ENCODE measurements around the gene LTF. TPM values are rescaled to one million over a fixed set of nuclear protein-coding genes. Genes with fewer than 3 reads are reported as not detected.

Gene LTF
- total and polyA plus RNA-seq, 4 experiments from 2014 or later = not detected

- peaks cover 22 to 24% of the 10 kb centered on the region in 2 donors for H3K27me3 Mint-ChIP-seq
Observed at GRCh38 chr3:46467562-46467961, 2.9 kb upstream of the LTF start.

GRCh38 chr3:46466871-46467403 is 2.2 kb upstream of the LTF start:
- intact Hi-C loops (cut with micrococcal nuclease) = no loop called here
- H3K9me3 Mint-ChIP-seq = no peaks in the 10 kb centered on the region
- Histone ChIP-seq H3K36me3 (ENCODE audit: insufficient read depth, low read length) (no peaks in the 10 kb centered on the region), H3K27me3 (ENCODE audit: insufficient read depth, low read length) (peaks cover 9% of the 10 kb centered on the region), H3K4me3 (ENCODE audit: low read length in 2 of 2) (no peak overlapping the region), H3K27ac (ENCODE audit: low read depth, low read length) (no peak overlapping the region), H3K9me3 (ENCODE audit: control insufficient read depth in 1 of 2, low read length in 2 of 2) (no peaks in the 10 kb centered on the region), H3K4me1 (ENCODE audit: insufficient read depth, low read length) (no peaks in the 10 kb centered on the region)
- CTCF ChIA-PET (ENCODE audit: partially characterized antibody) = interaction anchor here (1.7 kb wide), 1 partner anchor 22 kb away, joined by 4 read pairs; no protein-coding TSS in a partner anchor
- no peaks in the 10 kb centered on the region for H3K4me1 Mint-ChIP-seq
- POLR2A ChIA-PET (ENCODE audit: partially characterized antibody) = no interaction called here
- no peak overlapping the region for H3K4me3 Mint-ChIP-seq
- H3K27ac Mint-ChIP-seq = no peak overlapping the region
- DNase-seq = no peak
- peaks cover 24 to 28% of the 10 kb centered on the region in 2 donors for H3K27me3 Mint-ChIP-seq
- H3K36me3 Mint-ChIP-seq = no peaks in the 10 kb centered on the region

More at GRCh38 chr3:46467562-46467961, 2.9 kb upstream of the LTF start:
- H3K9me3 ChIP-seq (ENCODE audit: control insufficient read depth in 1 of 2, low read length in 2 of 2) = no peaks in the 10 kb centered on the region
- Mint-ChIP-seq H3K36me3 (no peaks in the 10 kb centered on the region), H3K4me3 (no peak overlapping the region), H3K27ac (no peak overlapping the region), H3K9me3 (no peaks in the 10 kb centered on the region), H3K4me1 (no peaks in the 10 kb centered on the region)
- ChIA-PET POLR2A (ENCODE audit: partially characterized antibody) (interaction anchor here (0.7 kb wide), 1 partner anchor 16 kb away, joined by 3 read pairs; no protein-coding TSS in a partner anchor), CTCF (ENCODE audit: partially characterized antibody) (interaction anchor here (1.7 kb wide), 1 partner anchor 21 kb away, joined by 4 read pairs; no protein-coding TSS in a partner anchor)
- H3K36me3 ChIP-seq (ENCODE audit: insufficient read depth, low read length) = no peaks in the 10 kb centered on the region
- H3K4me3 ChIP-seq (ENCODE audit: low read length in 2 of 2) = no peak overlapping the region
- peaks cover 9% of the 10 kb centered on the region for H3K27me3 ChIP-seq (ENCODE audit: insufficient read depth, low read length)
- no peaks in the 10 kb centered on the region for H3K4me1 ChIP-seq (ENCODE audit: insufficient read depth, low read length)
- no peak for DNase-seq
- intact Hi-C loops (cut with micrococcal nuclease) = no loop called here
- H3K27ac ChIP-seq (ENCODE audit: low read depth, low read length) = no peak overlapping the region

GRCh38 chr3:46466273-46466672 is 1.6 kb upstream of the LTF start:
- Histone ChIP-seq H3K4me3 (ENCODE audit: low read length in 2 of 2) (no peak overlapping the region), H3K27ac (ENCODE audit: low read depth, low read length) (no peak overlapping the region), H3K36me3 (ENCODE audit: insufficient read depth, low read length) (no peaks in the 10 kb centered on the region), H3K9me3 (ENCODE audit: control insufficient read depth in 1 of 2, low read length in 2 of 2) (no peaks in the 10 kb centered on the region), H3K27me3 (ENCODE audit: insufficient read depth, low read length) (peaks cover 8% of the 10 kb centered on the region), H3K4me1 (ENCODE audit: insufficient read depth, low read length) (no peaks in the 10 kb centered on the region)
- ChIA-PET POLR2A (ENCODE audit: partially characterized antibody) (no interaction called here), CTCF (ENCODE audit: partially characterized antibody) (no interaction called here)
- no peak for DNase-seq
- intact Hi-C loops (cut with micrococcal nuclease) = no loop called here
- Mint-ChIP-seq H3K4me1 (no peaks in the 10 kb centered on the region), H3K9me3 (peaks cover 0 to 2% (median 0%) of the 10 kb centered on the region in 8 donors), H3K27ac (no peak overlapping the region), H3K36me3 (no peaks in the 10 kb centered on the region), H3K27me3 (peaks cover 26 to 33% of the 10 kb centered on the region in 2 donors), H3K4me3 (no peak overlapping the region)

- H3K27me3 Mint-ChIP-seq = peaks cover 25 to 39% of the 10 kb centered on the region in 2 donors
- H3K4me3 Mint-ChIP-seq = no peak overlapping the region
- peaks cover 0 to 8% (median under 1%) of the 10 kb centered on the region in 8 donors for H3K9me3 Mint-ChIP-seq
- POLR2A ChIA-PET (ENCODE audit: partially characterized antibody) = interaction anchor here (0.7 kb wide), 1 partner anchor 23 kb away, joined by 4 read pairs; no protein-coding TSS in a partner anchor
- Histone ChIP-seq H3K4me3 (ENCODE audit: low read length in 2 of 2) (no peak overlapping the region), H3K36me3 (ENCODE audit: insufficient read depth, low read length) (no peaks in the 10 kb centered on the region), H3K9me3 (ENCODE audit: control insufficient read depth in 1 of 2, low read length in 2 of 2) (no peaks in the 10 kb centered on the region), H3K4me1 (ENCODE audit: insufficient read depth, low read length) (no peaks in the 10 kb centered on the region), H3K27me3 (ENCODE audit: insufficient read depth, low read length) (peaks cover 9% of the 10 kb centered on the region), H3K27ac (ENCODE audit: low read depth, low read length) (no peak overlapping the region)
- no peak for DNase-seq
- intact Hi-C loops (cut with micrococcal nuclease) = no loop called here
- H3K36me3 Mint-ChIP-seq = no peaks in the 10 kb centered on the region
- H3K27ac Mint-ChIP-seq = no peak overlapping the region
- no peaks in the 10 kb centered on the region for H3K4me1 Mint-ChIP-seq
- CTCF ChIA-PET (ENCODE audit: partially characterized antibody) = no interaction called here
Observed at GRCh38 chr3:46465196-46465520, 453 bp upstream of the LTF start.

GRCh38 chr3:46463868-46464241 is 850 bp downstream of the LTF start:
- no peak for DNase-seq
- peaks cover 0 to 8% (median under 1%) of the 10 kb centered on the region in 8 donors for H3K9me3 Mint-ChIP-seq
- Histone ChIP-seq H3K27ac (ENCODE audit: low read depth, low read length) (no peak overlapping the region), H3K4me3 (ENCODE audit: low read length in 2 of 2) (no peak overlapping the region), H3K36me3 (ENCODE audit: insufficient read depth, low read length) (no peaks in the 10 kb centered on the region), H3K4me1 (ENCODE audit: insufficient read depth, low read length) (no peaks in the 10 kb centered on the region), H3K9me3 (ENCODE audit: control insufficient read depth in 1 of 2, low read length in 2 of 2) (no peaks in the 10 kb centered on the region), H3K27me3 (ENCODE audit: insufficient read depth, low read length) (peaks cover 9% of the 10 kb centered on the region)
- intact Hi-C loops (cut with micrococcal nuclease) = no loop called here
- no peak overlapping the region for H3K4me3 Mint-ChIP-seq
- no peaks in the 10 kb centered on the region for H3K36me3 Mint-ChIP-seq
- peaks cover 27 to 41% of the 10 kb centered on the region in 2 donors for H3K27me3 Mint-ChIP-seq
- H3K4me1 Mint-ChIP-seq = no peaks in the 10 kb centered on the region
- H3K27ac Mint-ChIP-seq = no peak overlapping the region
- POLR2A ChIA-PET (ENCODE audit: partially characterized antibody) = no interaction called here
- CTCF ChIA-PET (ENCODE audit: partially characterized antibody) = no interaction called here

- Mint-ChIP-seq H3K27ac (no peak overlapping the region), H3K27me3 (peaks cover 27 to 41% of the 10 kb centered on the region in 2 donors), H3K9me3 (peaks cover 0 to 8% (median under 1%) of the 10 kb centered on the region in 8 donors), H3K4me1 (no peaks in the 10 kb centered on the region), H3K4me3 (no peak overlapping the region), H3K36me3 (no peaks in the 10 kb centered on the region)
- H3K27ac ChIP-seq (ENCODE audit: low read depth, low read length) = no peak overlapping the region
- H3K4me1 ChIP-seq (ENCODE audit: insufficient read depth, low read length) = no peaks in the 10 kb centered on the region
- no peaks in the 10 kb centered on the region for H3K9me3 ChIP-seq (ENCODE audit: control insufficient read depth in 1 of 2, low read length in 2 of 2)
- intact Hi-C loops (cut with micrococcal nuclease) = no loop called here
- ChIA-PET CTCF (ENCODE audit: partially characterized antibody) (no interaction called here), POLR2A (ENCODE audit: partially characterized antibody) (no interaction called here)
- DNase-seq = no peak
- peaks cover 9% of the 10 kb centered on the region for H3K27me3 ChIP-seq (ENCODE audit: insufficient read depth, low read length)
- no peaks in the 10 kb centered on the region for H3K36me3 ChIP-seq (ENCODE audit: insufficient read depth, low read length)
- H3K4me3 ChIP-seq (ENCODE audit: low read length in 2 of 2) = no peak overlapping the region
Observed at GRCh38 chr3:46463120-46463867, 1.4 kb downstream of the LTF start.

- ChIA-PET CTCF (ENCODE audit: partially characterized antibody) (interaction anchor here (1.0 kb wide), 1 partner anchor 26 kb away, joined by 4 read pairs; no protein-coding TSS in a partner anchor), POLR2A (ENCODE audit: partially characterized antibody) (no interaction called here)
- no peak overlapping the region for H3K27ac Mint-ChIP-seq
- H3K9me3 ChIP-seq (ENCODE audit: control insufficient read depth in 1 of 2, low read length in 2 of 2) = no peaks in the 10 kb centered on the region
- H3K27me3 ChIP-seq (ENCODE audit: insufficient read depth, low read length) = peaks cover 9% of the 10 kb centered on the region
- H3K4me1 Mint-ChIP-seq = no peaks in the 10 kb centered on the region
- no peaks in the 10 kb centered on the region for H3K4me1 ChIP-seq (ENCODE audit: insufficient read depth, low read length)
- no peaks in the 10 kb centered on the region for H3K36me3 ChIP-seq (ENCODE audit: insufficient read depth, low read length)
- no peak overlapping the region for H3K4me3 ChIP-seq (ENCODE audit: low read length in 2 of 2)
- no peak overlapping the region for H3K4me3 Mint-ChIP-seq
- no peaks in the 10 kb centered on the region for H3K36me3 Mint-ChIP-seq
- intact Hi-C loops (cut with micrococcal nuclease) = no loop called here
- no peak overlapping the region for H3K27ac ChIP-seq (ENCODE audit: low read depth, low read length)
- H3K27me3 Mint-ChIP-seq = peaks cover 27 to 38% of the 10 kb centered on the region in 2 donors
- H3K9me3 Mint-ChIP-seq = peaks cover 0 to 8% (median under 1%) of the 10 kb centered on the region in 8 donors
- no peak for DNase-seq
Observed at GRCh38 chr3:46462511-46462910, 2.2 kb downstream of the LTF start.

All from CD4-positive, alpha-beta memory T cell (primary cell).